K562 (cell line): ENCODE data around the gene LIX1. TPM values are rescaled to one million over a fixed set of nuclear protein-coding genes. Genes with fewer than 3 reads are reported as not detected.

ENCODE experiments used
- ARNT ChIP-seq, 2 experiments: fragments of 450-650 bp; IDR thresholded peaks; 2 replicates each; pipeline ENCODE4 v1.6.1; 2016; ENCODE audit warnings: mild to moderate bottlenecking in 1 of 2
- GATA2 ChIP-seq: sonication (generic); formaldehyde crosslinking; IDR thresholded peaks from 2 replicates; pipeline ENCODE4 v1.4.0; 2020; ENCODE audit warnings: mild to moderate bottlenecking, missing genetic modification reagents
- MTA3 ChIP-seq: fragments of 450-650 bp; formaldehyde crosslinking; IDR thresholded peaks from 2 replicates; pipeline ENCODE4 v1.6.1; 2017; ENCODE audit warnings: mild to moderate bottlenecking, borderline replicate concordance
- MYBL2 ChIP-seq, 2 experiments: fragments of 450-650 bp in 1 of 2; sonication (generic) in 1 of 2; formaldehyde crosslinking in 1 of 2; IDR thresholded peaks; 2 replicates each; pipeline versions ENCODE4 v1.6.1 to v1.8.1; 2017 to 2022; ENCODE audit warnings: borderline replicate concordance in 1 of 2, inconsistent platforms in 1 of 2, low read depth in 1 of 2, mild to moderate bottlenecking in 1 of 2, missing genetic modification reagents in 1 of 2, moderate library complexity in 1 of 2
- ZNF12 ChIP-seq: sonication (generic); formaldehyde crosslinking; IDR thresholded peaks from 2 replicates; pipeline ENCODE4 v1.4.0; 2020; ENCODE audit warnings: mild to moderate bottlenecking, missing genetic modification reagents
- polyA plus RNA-seq, 8 experiments: library from polyadenylated mRNA; depleted of rRNA in 4 of 8; stranded (reverse) in 5 of 8; unstranded in 3 of 8; fragments of >200 nt; fragmentation: Nextera tagmentation in 2 of 8; fragmentation: Illumina TruSeq in 1 of 8; extraction: Ambion mirVana in 2 of 8; extraction: Trizol in 1 of 8; gene quantifications; 2 replicates each; pipeline versions ENCODE4 v1.2.1 to v1.2.3, GENCODE V29; 2011 to 2014; ENCODE audit warnings: inconsistent platforms in 1 of 8, missing spikeins in 1 of 8
- total RNA-seq, 7 experiments: library from RNA; depleted of rRNA in 6 of 7; stranded (reverse); fragments of >200 nt in 6 of 7; fragmentation: Illumina TruSeq in 2 of 7; extraction: Trizol in 2 of 7; gene quantifications; 2 replicates each; pipeline versions ENCODE4 v1.2.1 to v1.2.3, GENCODE V29; 2011 to 2021; ENCODE audit warnings: low replicate concordance in 1 of 7
- TF ChIP-seq, protein P1 (sequence below): IDR thresholded peaks from 2 replicates; pipeline ENCODE4 v1.6.1; 2011; ENCODE audit warnings: borderline replicate concordance, low read depth, mild to moderate bottlenecking, moderate library complexity, low read length; ENCODE audit not compliant: insufficient read depth, poor library complexity, severe bottlenecking
- TF ChIP-seq, protein P2 (sequence below): fragments of 450-650 bp; formaldehyde crosslinking; IDR thresholded peaks from 2 replicates; pipeline ENCODE4 v1.4.0; 2022; ENCODE audit warnings: missing genetic modification characterization
- TF ChIP-seq, protein P3 (sequence below): sonication (generic); formaldehyde crosslinking; IDR thresholded peaks from 2 replicates; pipeline ENCODE4 v1.9.0; 2022; ENCODE audit warnings: mild to moderate bottlenecking, missing genetic modification reagents
- TF ChIP-seq, protein P4 (sequence below): fragments of 450-650 bp; conservative IDR thresholded peaks from 2 replicates; pipeline ENCODE4 v1.6.1; 2016; ENCODE audit warnings: missing genetic modification characterization, low read depth, mild to moderate bottlenecking, control low read depth, missing compliant biosample characterization
- TF ChIP-seq, protein P5 (sequence below), 2 experiments: fragments of 450-650 bp; IDR thresholded peaks; 2 replicates each; pipeline ENCODE4 v1.6.1; 2016
- TF ChIP-seq, protein P6 (sequence below): sonication (generic); formaldehyde crosslinking; IDR thresholded peaks from 2 replicates; pipeline ENCODE4 v1.8.0; 2022; ENCODE audit warnings: mild to moderate bottlenecking, missing genetic modification reagents
- TF ChIP-seq, protein P7 (sequence below): fragments of 450-650 bp; conservative IDR thresholded peaks from 2 replicates; pipeline ENCODE4 v1.6.1; 2016; ENCODE audit warnings: missing genetic modification characterization, low read depth, mild to moderate bottlenecking, missing compliant biosample characterization, moderate library complexity
- TF ChIP-seq, protein P8 (sequence below), 3 experiments: fragments of 200-800 bp in 1 of 3; sonication (Bioruptor generic) in 1 of 3; sonication (generic) in 1 of 3; formaldehyde crosslinking in 1 of 3; IDR thresholded peaks; 2 replicates each; pipeline versions ENCODE4 v1.6.1 to v1.8.0; 2016 to 2022; ENCODE audit warnings: mild to moderate bottlenecking in 2 of 3, missing compliant biosample characterization in 2 of 3, missing genetic modification characterization in 2 of 3, missing genetic modification reagents in 1 of 3

Gene LIX1
- total and polyA plus RNA-seq, 9 of the 15 experiments (the other 6 are each of a cell fraction or from before 2014, with no cell fraction given): 0.01 to 0.18 TPM; not detected in 7

DNA sequence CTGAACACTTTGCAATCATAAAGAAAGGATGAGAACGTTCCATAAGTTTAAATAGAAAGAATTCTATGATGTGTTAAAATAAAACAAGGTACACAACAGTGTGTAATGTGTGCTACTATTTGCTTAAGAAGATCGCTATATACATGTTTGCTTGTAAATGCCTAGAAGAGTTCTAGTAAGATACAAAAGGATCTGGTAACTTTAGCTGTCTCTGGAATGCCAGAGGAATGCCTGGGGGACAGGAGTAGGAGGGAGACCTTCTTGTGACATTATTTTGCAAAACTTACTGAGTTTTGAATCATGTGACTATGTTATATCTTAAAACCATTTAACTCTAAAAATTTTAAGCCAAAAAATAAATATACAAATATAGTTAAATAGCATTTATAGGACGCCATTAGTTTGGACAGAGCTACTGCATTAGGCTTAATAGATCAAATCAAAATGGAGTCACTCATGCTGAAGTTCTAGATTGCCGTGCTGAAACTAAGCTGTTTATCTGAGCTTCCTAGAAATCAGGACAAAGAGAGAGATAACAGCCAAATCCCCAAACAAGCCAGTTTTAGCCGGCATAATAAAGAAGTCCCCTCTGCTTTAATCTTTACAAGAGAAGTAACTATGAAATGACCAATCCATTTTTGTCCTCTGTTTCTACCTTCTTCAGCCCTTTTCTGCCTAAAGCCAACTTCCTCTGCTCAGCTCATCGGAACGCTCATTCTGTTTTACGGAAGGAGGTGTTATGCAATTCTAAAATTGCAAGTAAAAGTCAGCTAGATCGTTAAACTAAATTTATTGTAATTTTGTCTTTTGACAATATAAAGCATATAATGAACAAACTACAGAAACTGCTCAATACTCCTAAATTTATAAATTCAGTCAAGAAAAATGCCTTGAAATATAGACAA lies 44.8 kb downstream of the LIX1 start (continued):
- TF ChIP-seq, protein P1, sequence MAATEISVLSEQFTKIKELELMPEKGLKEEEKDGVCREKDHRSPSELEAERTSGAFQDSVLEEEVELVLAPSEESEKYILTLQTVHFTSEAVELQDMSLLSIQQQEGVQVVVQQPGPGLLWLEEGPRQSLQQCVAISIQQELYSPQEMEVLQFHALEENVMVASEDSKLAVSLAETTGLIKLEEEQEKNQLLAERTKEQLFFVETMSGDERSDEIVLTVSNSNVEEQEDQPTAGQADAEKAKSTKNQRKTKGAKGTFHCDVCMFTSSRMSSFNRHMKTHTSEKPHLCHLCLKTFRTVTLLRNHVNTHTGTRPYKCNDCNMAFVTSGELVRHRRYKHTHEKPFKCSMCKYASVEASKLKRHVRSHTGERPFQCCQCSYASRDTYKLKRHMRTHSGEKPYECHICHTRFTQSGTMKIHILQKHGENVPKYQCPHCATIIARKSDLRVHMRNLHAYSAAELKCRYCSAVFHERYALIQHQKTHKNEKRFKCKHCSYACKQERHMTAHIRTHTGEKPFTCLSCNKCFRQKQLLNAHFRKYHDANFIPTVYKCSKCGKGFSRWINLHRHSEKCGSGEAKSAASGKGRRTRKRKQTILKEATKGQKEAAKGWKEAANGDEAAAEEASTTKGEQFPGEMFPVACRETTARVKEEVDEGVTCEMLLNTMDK: no peak
- no peak for TF ChIP-seq GATA2
- TF ChIP-seq, protein P2, sequence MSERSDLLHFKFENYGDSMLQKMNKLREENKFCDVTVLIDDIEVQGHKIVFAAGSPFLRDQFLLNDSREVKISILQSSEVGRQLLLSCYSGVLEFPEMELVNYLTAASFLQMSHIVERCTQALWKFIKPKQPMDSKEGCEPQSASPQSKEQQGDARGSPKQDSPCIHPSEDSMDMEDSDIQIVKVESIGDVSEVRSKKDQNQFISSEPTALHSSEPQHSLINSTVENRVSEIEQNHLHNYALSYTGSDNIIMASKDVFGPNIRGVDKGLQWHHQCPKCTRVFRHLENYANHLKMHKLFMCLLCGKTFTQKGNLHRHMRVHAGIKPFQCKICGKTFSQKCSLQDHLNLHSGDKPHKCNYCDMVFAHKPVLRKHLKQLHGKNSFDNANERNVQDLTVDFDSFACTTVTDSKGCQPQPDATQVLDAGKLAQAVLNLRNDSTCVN (CRISPR knock-in tag): no peak
- no peak for TF ChIP-seq MTA3
- TF ChIP-seq ARNT (IDR thresholded peaks at IDR 0.05): no peak
- TF ChIP-seq, protein P3, sequence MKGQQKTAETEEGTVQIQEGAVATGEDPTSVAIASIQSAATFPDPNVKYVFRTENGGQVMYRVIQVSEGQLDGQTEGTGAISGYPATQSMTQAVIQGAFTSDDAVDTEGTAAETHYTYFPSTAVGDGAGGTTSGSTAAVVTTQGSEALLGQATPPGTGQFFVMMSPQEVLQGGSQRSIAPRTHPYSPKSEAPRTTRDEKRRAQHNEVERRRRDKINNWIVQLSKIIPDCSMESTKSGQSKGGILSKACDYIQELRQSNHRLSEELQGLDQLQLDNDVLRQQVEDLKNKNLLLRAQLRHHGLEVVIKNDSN (CRISPR knock-in tag): no peak
- TF ChIP-seq, protein P4, sequence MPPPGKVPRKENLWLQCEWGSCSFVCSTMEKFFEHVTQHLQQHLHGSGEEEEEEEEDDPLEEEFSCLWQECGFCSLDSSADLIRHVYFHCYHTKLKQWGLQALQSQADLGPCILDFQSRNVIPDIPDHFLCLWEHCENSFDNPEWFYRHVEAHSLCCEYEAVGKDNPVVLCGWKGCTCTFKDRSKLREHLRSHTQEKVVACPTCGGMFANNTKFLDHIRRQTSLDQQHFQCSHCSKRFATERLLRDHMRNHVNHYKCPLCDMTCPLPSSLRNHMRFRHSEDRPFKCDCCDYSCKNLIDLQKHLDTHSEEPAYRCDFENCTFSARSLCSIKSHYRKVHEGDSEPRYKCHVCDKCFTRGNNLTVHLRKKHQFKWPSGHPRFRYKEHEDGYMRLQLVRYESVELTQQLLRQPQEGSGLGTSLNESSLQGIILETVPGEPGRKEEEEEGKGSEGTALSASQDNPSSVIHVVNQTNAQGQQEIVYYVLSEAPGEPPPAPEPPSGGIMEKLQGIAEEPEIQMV (tag): no peak
- TF ChIP-seq, protein P5, sequence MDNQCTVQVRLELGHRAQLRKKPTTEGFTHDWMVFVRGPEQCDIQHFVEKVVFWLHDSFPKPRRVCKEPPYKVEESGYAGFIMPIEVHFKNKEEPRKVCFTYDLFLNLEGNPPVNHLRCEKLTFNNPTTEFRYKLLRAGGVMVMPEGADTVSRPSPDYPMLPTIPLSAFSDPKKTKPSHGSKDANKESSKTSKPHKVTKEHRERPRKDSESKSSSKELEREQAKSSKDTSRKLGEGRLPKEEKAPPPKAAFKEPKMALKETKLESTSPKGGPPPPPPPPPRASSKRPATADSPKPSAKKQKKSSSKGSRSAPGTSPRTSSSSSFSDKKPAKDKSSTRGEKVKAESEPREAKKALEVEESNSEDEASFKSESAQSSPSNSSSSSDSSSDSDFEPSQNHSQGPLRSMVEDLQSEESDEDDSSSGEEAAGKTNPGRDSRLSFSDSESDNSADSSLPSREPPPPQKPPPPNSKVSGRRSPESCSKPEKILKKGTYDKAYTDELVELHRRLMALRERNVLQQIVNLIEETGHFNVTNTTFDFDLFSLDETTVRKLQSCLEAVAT (IDR thresholded peaks at IDR 0.05): no peak
- TF ChIP-seq, protein P6, sequence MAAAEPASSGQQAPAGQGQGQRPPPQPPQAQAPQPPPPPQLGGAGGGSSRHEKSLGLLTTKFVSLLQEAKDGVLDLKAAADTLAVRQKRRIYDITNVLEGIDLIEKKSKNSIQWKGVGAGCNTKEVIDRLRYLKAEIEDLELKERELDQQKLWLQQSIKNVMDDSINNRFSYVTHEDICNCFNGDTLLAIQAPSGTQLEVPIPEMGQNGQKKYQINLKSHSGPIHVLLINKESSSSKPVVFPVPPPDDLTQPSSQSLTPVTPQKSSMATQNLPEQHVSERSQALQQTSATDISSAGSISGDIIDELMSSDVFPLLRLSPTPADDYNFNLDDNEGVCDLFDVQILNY (CRISPR knock-in tag): no peak
- TF ChIP-seq, protein P7, sequence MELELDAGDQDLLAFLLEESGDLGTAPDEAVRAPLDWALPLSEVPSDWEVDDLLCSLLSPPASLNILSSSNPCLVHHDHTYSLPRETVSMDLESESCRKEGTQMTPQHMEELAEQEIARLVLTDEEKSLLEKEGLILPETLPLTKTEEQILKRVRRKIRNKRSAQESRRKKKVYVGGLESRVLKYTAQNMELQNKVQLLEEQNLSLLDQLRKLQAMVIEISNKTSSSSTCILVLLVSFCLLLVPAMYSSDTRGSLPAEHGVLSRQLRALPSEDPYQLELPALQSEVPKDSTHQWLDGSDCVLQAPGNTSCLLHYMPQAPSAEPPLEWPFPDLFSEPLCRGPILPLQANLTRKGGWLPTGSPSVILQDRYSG: no peak
- TF ChIP-seq MYBL2 (IDR thresholded peaks at IDR 0.05; ENCODE audit: low read depth): no peak
- TF ChIP-seq MYBL2 (CRISPR knock-in tag; IDR thresholded peaks at IDR 0.05; ENCODE audit: borderline replicate concordance): no peak
- TF ChIP-seq, protein P8, sequence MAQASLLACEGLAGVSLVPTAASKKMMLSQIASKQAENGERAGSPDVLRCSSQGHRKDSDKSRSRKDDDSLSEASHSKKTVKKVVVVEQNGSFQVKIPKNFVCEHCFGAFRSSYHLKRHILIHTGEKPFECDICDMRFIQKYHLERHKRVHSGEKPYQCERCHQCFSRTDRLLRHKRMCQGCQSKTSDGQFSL (CRISPR knock-in tag; IDR thresholded peaks at IDR 0.05): no peak
- TF ChIP-seq, protein P8 (tag; IDR thresholded peaks at IDR 0.05): peak in 1 of 2 experiments; percentile 63; a peak in 1 of 4 replicates
- no peak for TF ChIP-seq ZNF12 (CRISPR knock-in tag)
